GM18907 (cell line): ENCODE data around the gene ATXN7L1.

Source experiments
- ATAC-seq: cut with Tn5 transposase; IDR thresholded peaks from one replicate; pipeline ENCODE4 v1.9.1; 2021; ENCODE audit warnings: mild to moderate bottlenecking, moderate library complexity; ENCODE audit not compliant: unreplicated experiment

ATXN7L1 gene

DNA sequence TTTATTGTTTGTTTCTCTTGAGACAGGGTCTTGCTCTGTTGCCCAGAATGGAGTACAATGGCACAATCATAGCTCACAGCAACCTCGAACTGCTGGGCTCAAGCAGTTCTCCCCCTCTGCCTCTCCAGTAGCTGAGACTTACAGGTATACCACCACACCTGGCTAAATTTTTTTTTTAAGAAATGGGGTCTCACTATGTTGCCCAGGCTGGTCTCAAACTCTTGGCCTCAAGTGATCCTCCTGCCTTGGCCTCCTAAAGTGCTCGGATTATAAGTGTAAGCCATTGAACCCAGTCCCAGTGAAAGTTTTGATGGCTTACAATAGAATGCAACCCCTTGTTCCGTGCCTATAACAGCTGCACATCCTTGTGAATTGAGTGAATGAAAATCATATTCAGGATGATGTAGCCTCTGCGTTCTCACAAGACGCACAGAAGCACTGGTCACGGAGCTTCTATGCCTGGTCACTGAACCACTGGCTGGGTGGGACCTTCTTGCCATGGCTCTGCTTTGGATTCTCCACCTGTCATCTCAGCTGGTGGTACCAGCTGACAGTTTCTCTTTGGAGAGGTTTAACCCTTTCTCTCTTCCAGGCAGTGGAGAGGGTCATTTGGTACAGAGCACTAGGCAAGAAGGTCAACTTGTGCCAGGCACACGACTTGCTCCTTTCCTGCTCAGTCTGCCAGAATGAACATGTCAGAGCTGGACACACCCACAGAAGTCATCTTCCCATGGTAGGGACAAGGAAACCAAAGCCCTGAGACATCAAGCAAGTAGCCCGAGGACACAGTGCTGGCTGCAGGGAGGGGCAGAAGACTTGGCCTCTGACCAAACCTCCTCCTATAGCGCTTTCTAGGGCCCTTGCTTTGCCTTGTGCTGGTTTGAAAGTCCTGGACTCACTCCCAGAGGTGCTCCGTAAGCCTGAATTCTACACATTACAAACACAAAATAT is 89.6 kb downstream of the ATXN7L1 start:
- no peak for ATAC-seq

GRCh38 chr7:105782391-105783042 is 93.9 kb downstream of the ATXN7L1 start:
- no peak for ATAC-seq

- ATAC-seq, result no peak
Measured at GRCh38 chr7:105779856-105780780, 96.3 kb downstream of the ATXN7L1 start.

GRCh38 chr7:105778956-105779355 is 97.4 kb downstream of the ATXN7L1 start:
- ATAC-seq, result no peak

- ATAC-seq, result no peak
Measured at GRCh38 chr7:105776986-105777910, 99.2 kb downstream of the ATXN7L1 start.

GRCh38 chr7:105776068-105776790 is 100.2 kb downstream of the ATXN7L1 start:
- ATAC-seq, result no peak

- ATAC-seq, result no peak
Measured at GRCh38 chr7:105775580-105775979, 100.8 kb downstream of the ATXN7L1 start.

DNA sequence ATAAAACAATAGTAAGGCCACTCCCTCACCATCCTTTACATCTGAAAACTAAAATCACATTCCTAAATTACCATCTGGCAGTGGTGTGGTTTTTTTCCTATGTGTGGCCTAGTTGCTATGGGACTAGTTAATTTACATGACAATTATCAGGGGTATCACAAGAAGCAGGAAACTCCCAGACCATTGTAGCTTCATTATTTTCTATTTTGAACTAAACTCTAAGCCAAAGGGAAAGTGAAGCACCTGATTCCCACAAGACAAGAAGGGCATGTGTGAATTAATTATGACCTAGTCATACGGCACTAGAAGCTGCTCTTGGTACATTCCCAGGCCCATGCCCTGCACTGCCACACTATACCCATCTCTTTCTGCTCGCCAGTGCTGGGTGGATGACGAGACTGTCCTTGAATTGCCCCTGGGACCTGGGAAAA is 103.4 kb downstream of the ATXN7L1 start:
- no peak for ATAC-seq

- no peak for ATAC-seq
Measured at GRCh38 chr7:105769901-105770628, 106.3 kb downstream of the ATXN7L1 start.

DNA sequence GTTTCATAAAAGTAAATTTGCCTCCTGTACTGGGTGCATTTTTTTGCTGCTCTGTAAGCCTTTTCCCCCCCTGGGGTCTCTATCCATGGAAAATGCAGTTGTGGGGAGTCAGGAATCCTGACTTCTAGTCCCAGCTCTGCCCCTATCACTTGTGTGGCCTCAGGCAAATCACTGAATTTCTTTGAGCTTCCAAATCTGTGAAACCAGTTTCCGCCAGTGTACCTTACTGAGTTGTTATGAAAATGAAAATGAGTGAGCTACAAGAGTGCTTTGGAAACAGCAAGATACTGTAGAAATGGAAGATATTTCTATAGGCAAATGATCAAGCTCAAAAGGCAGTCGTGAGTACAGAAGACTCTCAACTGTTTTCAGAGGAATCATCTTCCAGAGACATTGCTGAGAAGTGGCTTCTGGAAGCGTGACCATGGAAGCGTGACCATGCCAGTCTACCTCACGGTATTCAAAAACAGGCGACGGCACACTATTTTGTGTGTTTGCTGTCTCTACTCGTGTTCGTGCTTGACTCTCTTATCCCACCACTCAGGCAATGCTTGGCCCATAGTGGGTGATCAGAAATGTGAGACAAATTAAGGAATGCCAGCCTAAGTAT is 107.4 kb downstream of the ATXN7L1 start:
- ATAC-seq, result no peak

DNA sequence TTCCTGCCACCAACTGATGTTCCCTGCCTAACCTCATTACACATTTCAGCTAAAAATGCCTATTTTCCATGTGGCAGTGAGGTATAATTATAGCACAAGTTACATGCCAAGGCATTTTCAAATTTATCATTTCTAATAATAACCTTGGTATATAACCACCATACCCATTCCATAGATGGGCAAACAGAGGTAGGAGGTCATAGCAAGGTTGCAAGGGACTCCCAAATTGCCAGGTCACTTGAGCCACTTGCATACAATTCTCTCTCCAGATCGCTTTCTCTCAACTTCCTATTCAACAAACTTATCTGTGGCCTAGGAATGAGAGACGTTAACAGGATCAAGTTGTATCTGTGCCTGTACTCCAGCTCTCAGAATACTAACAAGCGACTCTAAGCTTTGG is 108.3 kb downstream of the ATXN7L1 start:
- ATAC-seq, result no peak

- no peak for ATAC-seq
Measured at GRCh38 chr7:105766421-105767073, 109.9 kb downstream of the ATXN7L1 start.

- ATAC-seq, result no peak
Measured at GRCh38 chr7:105765846-105766245, 110.6 kb downstream of the ATXN7L1 start.

DNA sequence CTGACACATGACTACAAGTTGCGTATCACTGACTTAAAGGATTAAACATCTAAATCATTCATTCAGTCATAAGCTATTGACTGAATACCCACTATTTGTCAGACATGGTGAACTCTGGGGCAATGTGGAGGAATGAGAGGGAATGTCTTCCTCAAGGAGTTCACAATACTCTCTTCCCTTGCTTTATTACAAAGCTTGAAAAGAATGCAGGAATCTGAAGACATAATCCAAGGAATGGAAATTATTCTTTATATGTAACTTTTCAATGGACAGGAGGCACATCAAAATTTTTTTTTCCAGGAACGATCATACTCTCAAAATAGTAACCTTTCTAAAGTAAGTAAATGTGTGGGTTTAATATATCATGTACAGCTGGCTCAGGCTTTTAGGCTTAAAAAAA is 111.9 kb downstream of the ATXN7L1 start:
- ATAC-seq, result no peak

GRCh38 chr7:105760551-105761447 is 115.6 kb downstream of the ATXN7L1 start:
- ATAC-seq, result no peak

GRCh38 chr7:105759670-105760550 is 116.5 kb downstream of the ATXN7L1 start:
- ATAC-seq, result no peak
